ENCODE results near the gene USH1G.
A peak's percentile ranks its signal among the peaks of the same experiment; 100 is the strongest.

The USH1G gene

DNA sequence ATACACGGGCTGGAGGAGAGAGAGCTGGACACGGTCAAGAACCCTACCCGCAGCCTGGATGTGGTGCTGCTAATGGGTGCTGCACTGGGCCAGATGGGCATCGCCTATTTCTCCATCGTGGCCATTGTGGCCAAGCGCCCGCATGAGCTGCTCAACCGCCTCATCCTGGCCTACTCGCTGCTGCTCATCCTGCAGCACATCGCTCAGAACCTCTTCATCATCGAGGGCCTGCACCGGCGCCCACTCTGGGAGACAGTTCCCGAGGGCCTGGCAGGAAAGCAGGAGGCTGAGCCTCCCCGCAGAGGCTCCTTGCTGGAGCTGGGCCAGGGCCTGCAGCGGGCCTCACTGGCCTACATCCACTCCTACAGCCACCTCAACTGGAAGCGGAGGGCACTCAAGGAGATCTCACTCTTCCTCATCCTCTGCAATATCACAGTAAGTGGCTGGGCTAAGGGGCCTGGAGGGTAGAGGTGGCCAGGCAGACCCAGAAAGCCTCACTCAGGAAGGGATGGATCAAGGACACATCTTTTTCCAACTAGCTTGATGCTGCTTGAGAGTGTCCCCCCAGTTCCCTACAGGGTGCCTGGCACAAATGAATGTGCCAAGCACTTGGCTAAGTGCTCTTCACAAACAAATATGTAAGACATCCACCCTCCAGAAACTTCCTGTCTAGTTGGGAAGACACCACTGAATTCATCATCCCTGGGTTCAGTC lies 24.1 kb upstream of the USH1G start:
- no peaks in the 10 kb centered on the region for H3K36me3 ChIP-seq (ENCODE audit: insufficient read depth, low read length)
- no peak overlapping the region for H3K9ac ChIP-seq (ENCODE audit: low read depth, low read length)
- H3K4me1 ChIP-seq (ENCODE audit: insufficient read depth, low read length) = peaks cover 12% of the 10 kb centered on the region; the same call in 1 of the 2 replicates
- H3K9me3 ChIP-seq (ENCODE audit: control insufficient read depth, insufficient read depth, low read length) = no peaks in the 10 kb centered on the region

DNA sequence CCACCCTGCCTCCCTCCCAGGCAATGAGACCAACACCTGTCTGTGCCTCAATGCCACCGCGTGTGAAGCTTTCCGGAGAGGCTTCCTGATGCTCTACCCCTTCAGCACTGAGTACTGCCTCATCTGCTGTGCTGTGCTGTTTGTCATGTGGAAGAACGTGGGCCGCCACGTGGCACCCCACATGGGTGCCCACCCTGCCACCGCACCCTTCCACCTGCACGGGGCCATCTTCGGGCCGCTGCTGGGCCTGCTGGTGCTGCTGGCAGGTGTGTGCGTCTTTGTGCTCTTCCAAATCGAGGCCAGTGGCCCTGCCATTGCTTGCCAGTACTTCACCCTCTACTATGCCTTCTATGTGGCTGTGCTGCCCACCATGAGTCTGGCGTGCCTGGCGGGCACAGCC lies 23.6 kb upstream of the USH1G start:
- H3K36me3 ChIP-seq (ENCODE audit: insufficient read depth, low read length) = no peaks in the 10 kb centered on the region

DNA sequence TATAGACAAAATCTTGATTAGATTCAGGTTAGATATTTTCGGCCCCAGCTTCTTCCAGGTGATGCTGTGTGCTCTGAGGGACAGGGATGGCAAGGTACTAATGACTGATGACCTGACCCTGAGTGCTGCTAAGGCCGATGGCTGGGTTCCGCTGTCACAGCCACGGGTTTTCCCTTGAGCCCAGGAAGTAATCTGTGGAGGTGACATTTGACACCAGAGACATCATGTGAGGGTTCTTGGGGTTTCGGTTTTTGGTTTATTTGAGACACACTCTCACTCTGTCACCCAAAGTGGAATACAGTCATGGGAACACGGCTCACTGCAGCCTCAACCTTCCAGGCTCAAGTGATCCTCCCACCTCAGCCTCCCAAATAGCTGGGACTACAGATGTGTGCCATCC lies 22.5 kb upstream of the USH1G start:
- no peak overlapping the region for H3K9ac ChIP-seq (ENCODE audit: low read depth, low read length)
- no peaks in the 10 kb centered on the region for H3K9me3 ChIP-seq (ENCODE audit: control insufficient read depth, insufficient read depth, low read length)
- peaks cover 8% of the 10 kb centered on the region; the same call in 1 of the 2 replicates for H3K4me1 ChIP-seq (ENCODE audit: insufficient read depth, low read length)
- no peaks in the 10 kb centered on the region for H3K36me3 ChIP-seq (ENCODE audit: insufficient read depth, low read length)

More for the DNA sequence above, 23.6 kb upstream of the USH1G start:
- Histone ChIP-seq H3K4me1 (ENCODE audit: insufficient read depth, low read length) (peaks cover 12% of the 10 kb centered on the region; the same call in 1 of the 2 replicates), H3K9me3 (ENCODE audit: control insufficient read depth, insufficient read depth, low read length) (no peaks in the 10 kb centered on the region), H3K9ac (ENCODE audit: low read depth, low read length) (no peak overlapping the region)

DNA sequence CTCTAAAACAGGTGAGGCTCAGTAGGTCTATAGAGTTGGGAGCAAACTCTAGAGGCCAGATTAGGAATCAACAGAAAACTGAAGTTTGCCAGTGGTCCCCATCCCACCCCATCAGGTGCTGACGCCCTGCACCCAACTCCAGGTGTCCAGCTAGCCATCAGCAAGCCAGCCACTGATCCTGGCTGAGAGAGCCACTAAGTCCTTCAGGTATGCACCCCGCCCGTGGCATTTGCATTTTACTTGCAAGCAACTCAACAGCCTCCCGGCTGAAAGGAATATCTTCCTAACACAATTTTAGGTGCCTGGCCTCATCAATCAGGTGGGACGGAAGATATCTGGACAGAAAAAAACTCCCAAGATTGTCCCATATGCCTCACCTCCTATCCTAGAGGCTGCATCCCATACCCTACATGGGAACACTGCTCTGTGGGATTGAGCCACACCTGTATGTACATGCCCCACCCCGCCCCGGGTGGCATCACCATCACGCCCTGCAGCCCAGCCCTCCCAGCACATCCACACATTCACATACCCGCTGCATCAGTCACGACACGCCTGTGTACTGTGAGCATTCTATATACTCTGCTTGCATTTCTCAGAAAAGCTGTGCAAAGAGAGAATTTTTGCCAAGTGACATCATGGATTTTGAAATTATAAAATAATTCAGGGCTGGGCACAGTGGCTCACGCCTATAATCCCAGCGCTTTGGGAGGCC lies 20.9 kb upstream of the USH1G start:
- no peaks in the 10 kb centered on the region for H3K4me1 ChIP-seq (ENCODE audit: insufficient read depth, low read length)
- no peaks in the 10 kb centered on the region for H3K9me3 ChIP-seq (ENCODE audit: control insufficient read depth, insufficient read depth, low read length)
- no peaks in the 10 kb centered on the region for H3K36me3 ChIP-seq (ENCODE audit: insufficient read depth, low read length)
- H3K9ac ChIP-seq (ENCODE audit: low read depth, low read length) = no peak overlapping the region

DNA sequence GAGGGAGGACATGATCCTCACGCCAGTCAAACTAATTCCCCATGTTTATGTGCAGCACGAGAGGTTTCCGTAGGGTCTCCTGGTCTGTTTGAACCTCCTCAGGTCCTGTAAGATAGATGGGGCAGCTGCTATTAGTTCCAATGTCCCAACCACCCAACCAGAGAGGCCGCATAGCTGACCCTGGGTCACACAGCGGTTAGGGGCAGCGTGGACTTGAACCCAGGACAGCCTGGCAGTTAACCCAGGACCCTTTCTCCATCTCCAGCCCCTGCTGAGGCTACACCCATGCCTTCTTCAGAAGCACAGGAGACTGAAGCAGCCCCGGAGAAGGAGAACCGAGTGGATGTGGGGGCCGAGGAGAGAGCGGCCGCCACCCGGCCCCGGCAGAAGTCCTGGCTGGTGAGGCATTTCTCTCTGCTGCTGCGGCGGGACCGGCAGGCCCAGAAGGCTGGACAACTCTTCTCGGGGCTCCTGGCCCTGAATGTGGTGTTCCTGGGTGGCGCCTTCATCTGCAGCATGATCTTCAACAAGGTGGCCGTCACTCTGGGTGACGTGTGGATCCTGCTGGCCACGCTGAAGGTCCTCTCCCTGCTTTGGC lies 18.2 kb upstream of the USH1G start:
- no peaks in the 10 kb centered on the region for H3K36me3 ChIP-seq (ENCODE audit: insufficient read depth, low read length)
- no peaks in the 10 kb centered on the region for H3K4me1 ChIP-seq (ENCODE audit: insufficient read depth, low read length)
- no peaks in the 10 kb centered on the region for H3K9me3 ChIP-seq (ENCODE audit: control insufficient read depth, insufficient read depth, low read length)
- no peak overlapping the region for H3K9ac ChIP-seq (ENCODE audit: low read depth, low read length)

DNA sequence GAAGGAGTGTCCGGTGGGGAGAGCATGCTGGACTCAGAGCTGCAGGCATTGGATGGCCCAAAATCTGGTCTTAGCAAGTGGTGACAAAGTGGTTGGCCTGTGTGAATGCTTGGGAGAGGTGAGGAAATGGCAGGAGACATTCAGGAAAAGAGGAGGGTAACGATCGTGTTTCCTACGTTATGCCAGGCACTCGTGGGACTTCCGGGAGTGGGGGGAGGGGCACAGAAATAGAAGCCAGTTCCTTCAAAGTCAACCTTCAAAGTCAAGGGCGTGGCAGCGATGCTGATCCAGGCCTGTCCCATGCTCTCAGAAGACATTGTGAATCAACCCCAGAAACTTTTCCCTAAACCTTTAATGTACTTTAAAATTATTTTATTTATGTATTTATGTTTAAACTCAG lies 16.5 kb upstream of the USH1G start:
- no peaks in the 10 kb centered on the region for H3K9me3 ChIP-seq (ENCODE audit: control insufficient read depth, insufficient read depth, low read length)
- H3K36me3 ChIP-seq (ENCODE audit: insufficient read depth, low read length) = no peaks in the 10 kb centered on the region
- 0 out of 2 replicates have a peak, but pooled peaks cover 3% of the 10 kb centered on the region for H3K4me1 ChIP-seq (ENCODE audit: insufficient read depth, low read length)
- H3K9ac ChIP-seq (ENCODE audit: low read depth, low read length) = no peak overlapping the region

DNA sequence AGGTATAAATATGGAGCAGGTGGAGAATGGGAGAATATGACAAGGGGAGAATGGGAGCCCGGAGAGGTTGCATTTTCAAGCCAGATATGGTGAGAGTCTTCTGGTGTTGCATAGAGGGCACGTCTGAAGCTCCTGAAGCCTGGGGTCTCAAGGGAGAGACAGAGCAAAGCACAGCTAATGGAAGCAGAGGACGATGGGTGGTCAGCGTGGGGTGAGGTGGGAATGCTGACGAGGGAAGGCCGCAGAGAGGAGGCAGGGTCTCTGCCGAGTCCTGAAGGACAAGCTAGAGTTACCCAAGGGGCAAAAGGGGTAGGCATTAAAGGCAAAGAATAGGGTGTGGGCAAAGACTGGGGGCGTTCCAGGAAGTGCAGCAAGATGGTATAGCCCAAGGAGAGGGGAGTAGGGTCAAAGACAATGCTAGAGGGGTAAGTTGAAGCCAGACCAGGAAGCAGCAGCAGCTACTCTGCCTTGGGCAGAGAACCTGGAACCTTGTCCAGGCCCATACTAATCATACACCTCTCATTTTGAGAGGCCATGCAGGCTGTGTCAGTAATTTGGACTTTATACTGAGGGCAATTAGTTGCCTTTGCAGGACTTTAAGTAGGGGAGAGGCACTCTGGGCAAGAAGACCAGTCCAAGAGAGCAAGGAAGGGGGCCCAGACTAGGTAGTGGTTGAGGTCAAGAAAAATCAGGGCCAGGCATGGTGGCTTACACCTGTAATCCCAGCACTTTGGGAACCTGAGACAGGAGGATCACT lies 15.3 kb upstream of the USH1G start:
- no peaks in the 10 kb centered on the region for H3K9me3 ChIP-seq (ENCODE audit: control insufficient read depth, insufficient read depth, low read length)

DNA sequence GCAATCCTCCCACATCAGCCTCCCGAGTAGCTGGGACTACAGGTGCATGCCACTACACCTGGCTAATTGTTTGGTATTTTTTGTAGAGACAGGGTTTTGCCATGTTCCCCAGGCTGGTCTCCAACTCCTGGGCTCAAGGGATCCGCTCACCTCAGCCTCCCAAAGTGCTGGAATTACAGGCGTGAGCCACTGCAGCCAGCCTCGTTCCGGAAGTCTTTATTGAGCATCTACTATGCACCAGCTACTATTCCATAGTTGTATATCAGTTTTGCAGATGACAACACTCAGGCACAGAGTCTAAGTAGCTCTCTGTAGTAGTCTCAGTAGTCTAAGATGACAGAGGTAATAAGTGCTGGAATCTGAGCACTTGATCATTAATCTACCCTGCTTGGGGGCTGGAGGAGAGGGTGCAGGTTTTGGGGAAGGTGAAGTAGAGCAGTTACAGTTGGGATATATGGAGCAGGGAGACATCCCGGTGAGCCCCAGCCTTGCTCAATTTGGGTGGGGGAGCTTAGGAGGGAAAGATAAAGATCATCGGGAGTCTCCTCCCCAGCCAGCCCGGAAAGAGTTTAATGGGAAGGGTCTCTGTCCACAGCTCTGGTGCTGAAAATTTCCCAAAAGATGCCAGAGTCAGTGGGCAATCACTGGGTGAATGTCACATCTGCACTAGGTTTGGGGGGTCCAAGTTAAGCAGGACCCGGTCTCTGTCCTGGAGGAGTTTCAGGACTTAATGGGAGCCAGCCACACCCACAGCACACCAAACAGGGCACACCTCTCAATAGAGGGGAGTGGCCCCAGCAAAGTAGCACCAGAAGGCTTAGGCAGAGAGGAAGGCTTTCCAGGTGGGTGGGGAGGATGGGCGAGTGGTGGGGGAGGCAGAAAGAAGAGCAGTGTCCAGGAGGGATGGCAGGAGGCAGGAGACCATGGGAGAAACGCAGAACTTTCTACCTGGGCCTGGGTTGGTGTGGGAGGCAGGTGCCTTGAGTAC lies 14.3 kb upstream of the USH1G start:
- Histone ChIP-seq H3K9me3 (ENCODE audit: control insufficient read depth, insufficient read depth, low read length) (no peaks in the 10 kb centered on the region), H3K9ac (ENCODE audit: low read depth, low read length) (no peak overlapping the region), H3K4me1 (ENCODE audit: insufficient read depth, low read length) (0 out of 2 replicates have a peak, but pooled peaks cover 3% of the 10 kb centered on the region), H3K36me3 (ENCODE audit: insufficient read depth, low read length) (no peaks in the 10 kb centered on the region)

More for the DNA sequence above, 15.3 kb upstream of the USH1G start:
- H3K4me1 ChIP-seq (ENCODE audit: insufficient read depth, low read length) = 0 out of 2 replicates have a peak, but pooled peaks cover 3% of the 10 kb centered on the region
- no peak overlapping the region for H3K9ac ChIP-seq (ENCODE audit: low read depth, low read length)
- H3K36me3 ChIP-seq (ENCODE audit: insufficient read depth, low read length) = no peaks in the 10 kb centered on the region

DNA sequence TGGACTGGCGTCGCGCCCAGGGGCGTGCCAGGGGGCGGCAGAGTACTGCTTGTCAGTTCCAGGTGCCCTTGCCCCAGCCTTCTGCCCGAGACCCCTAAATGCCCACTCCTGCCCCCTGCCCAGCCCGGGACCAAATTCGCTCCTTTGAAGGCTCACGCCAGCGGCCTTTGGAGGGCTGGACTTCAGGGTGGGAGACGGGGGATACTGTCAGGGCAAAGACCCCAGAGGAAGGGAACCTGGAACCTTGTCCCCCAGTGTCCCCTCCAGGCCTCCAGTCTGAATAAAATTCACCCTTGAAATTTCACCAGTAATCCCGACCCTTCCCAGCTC lies 13.4 kb upstream of the USH1G start:
- 0 out of 2 replicates have a peak, but pooled peaks cover 3% of the 10 kb centered on the region for H3K4me1 ChIP-seq (ENCODE audit: insufficient read depth, low read length)
- no peaks in the 10 kb centered on the region for H3K9me3 ChIP-seq (ENCODE audit: control insufficient read depth, insufficient read depth, low read length)
- no peaks in the 10 kb centered on the region for H3K36me3 ChIP-seq (ENCODE audit: insufficient read depth, low read length)
- H3K9ac ChIP-seq (ENCODE audit: low read depth, low read length) = no peak overlapping the region

DNA sequence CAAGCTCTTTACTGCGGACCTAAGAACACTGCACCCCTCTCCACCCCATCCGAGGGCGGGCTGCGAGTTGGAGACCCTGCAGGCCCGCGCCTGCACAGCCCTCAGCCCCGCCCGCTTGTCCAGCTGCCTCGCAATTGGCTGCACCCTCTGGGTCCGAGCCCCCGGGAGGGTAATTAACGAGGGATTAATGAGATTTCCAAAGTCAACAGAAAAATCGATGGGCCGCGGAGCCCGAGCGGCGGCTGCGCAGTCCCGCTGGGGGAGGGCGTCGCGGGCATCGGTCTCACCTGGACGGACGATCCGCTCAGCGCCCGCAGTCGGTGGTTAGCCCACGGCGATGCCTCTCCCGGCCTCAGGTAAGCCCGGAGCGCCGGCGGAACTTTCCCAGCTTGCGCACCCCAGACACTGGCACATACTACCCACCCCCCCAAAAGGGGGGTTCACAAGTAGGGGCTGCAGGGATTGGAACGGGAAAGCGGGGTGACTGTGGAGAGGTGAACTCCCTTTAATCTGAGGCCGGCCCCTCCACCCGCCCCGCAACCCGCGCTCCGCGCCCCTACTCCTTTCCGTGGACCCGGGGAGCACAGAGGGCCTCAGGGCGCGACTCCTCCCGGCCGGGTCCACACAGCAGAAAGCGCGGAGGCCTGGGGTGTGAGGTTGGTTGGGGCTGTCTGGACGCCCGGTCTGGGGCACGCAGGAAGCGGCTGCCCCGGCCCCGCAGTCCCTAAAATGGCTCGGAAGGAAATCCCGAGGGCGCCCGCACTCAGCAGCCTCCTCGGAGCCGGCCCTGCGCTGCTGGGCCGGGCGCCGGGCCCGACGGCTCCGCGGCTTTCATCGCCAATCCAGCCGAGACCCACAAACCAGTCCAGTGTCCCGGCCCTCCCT lies 12.8 kb upstream of the USH1G start, which contains the start of gene OTOP3:
Gene OTOP3, plus strand, starts transcription at position 314 of the 885 bp plus-strand sequence. Its CDS starts 24 bp downstream, at position 338.
- Histone ChIP-seq H3K4me1 (ENCODE audit: insufficient read depth, low read length) (0 out of 2 replicates have a peak, but pooled peaks cover 6% of the 10 kb centered on the region), H3K9ac (ENCODE audit: low read depth, low read length) (peak within 1 kb of the TSS; percentile 35; the same call in 1 of the 2 replicates), H3K9me3 (ENCODE audit: control insufficient read depth, insufficient read depth, low read length) (no peaks in the 10 kb centered on the region), H3K36me3 (ENCODE audit: insufficient read depth, low read length) (no peaks in the 10 kb centered on the region)

DNA sequence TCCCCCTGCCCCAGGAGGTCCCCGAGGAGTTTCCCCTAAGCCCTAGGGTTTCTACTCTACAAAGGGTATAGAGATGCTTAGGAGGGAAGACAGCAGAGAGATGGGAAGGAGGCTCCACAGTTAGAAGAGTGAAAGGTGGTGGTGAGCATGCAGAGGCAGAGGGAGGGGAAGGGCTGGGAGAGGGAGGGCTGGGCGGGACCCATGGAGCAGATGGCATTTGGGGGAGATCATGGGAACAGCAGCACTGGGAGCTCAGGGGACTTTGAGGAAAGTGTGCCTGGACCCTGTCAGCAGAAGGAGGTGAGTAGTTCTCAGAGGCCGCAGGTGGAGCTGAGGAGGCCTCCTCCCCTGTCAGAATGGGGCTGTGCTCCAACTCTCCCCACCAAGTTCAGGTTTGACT lies 12.0 kb upstream of the USH1G start:
- Histone ChIP-seq H3K4me1 (ENCODE audit: insufficient read depth, low read length) (0 out of 2 replicates have a peak, but pooled peaks cover 6% of the 10 kb centered on the region), H3K9me3 (ENCODE audit: control insufficient read depth, insufficient read depth, low read length) (no peaks in the 10 kb centered on the region), H3K36me3 (ENCODE audit: insufficient read depth, low read length) (no peaks in the 10 kb centered on the region), H3K9ac (ENCODE audit: low read depth, low read length) (no peak overlapping the region)

DNA sequence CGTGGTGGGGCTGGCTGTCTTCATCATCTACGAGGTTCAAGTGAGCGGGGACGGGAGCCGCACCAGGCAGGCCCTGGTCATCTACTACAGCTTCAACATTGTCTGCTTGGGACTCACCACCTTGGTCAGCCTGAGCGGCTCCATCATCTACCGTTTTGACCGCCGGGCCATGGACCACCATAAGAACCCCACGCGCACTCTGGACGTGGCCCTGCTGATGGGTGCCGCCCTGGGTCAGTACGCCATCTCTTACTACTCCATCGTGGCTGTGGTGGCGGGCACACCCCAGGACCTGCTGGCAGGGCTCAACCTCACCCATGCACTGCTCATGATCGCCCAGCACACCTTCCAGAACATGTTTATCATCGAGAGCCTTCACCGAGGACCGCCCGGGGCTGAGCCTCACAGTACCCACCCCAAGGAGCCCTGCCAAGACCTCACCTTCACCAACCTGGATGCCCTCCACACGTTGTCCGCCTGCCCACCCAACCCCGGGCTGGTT lies 7.5 kb upstream of the USH1G start:
- Histone ChIP-seq H3K9me3 (ENCODE audit: control insufficient read depth, insufficient read depth, low read length) (no peaks in the 10 kb centered on the region), H3K9ac (ENCODE audit: low read depth, low read length) (no peak overlapping the region), H3K4me1 (ENCODE audit: insufficient read depth, low read length) (0 out of 2 replicates have a peak, but pooled peaks cover 6% of the 10 kb centered on the region), H3K36me3 (ENCODE audit: insufficient read depth, low read length) (no peaks in the 10 kb centered on the region)

Data from ES-I3 (cell line).